Right cardiac atrium (tissue), 5 donors: ENCODE results near the gene PRR5L. TPM values are rescaled to one million over a fixed set of nuclear protein-coding genes. Genes with fewer than 3 reads are reported as not detected.

ENCODE experiments used
- ATAC-seq, 2 donors: fragments of 200-7000 bp; cut with Tn5 transposase; one replicate each; pipeline versions ENCODE4 v1.8.0 to v1.9.1; 2020; ENCODE audit warnings: moderate library complexity in 2 of 2, mild to moderate bottlenecking in 1 of 2
- DNase-seq, 3 donors: peaks; one replicate each; pipeline ENCODE4 v3.0.0-alpha.2; 2020
- H3K27ac ChIP-seq: one replicate; pipeline ENCODE4 v1.5.1; 2013; ENCODE audit warnings: mild to moderate bottlenecking, low read length, control low read depth, moderate library complexity
- H3K27me3 ChIP-seq: one replicate; pipeline ENCODE4 v1.6.1; 2013; ENCODE audit not compliant: control insufficient read depth, insufficient read depth
- H3K4me1 ChIP-seq: one replicate; pipeline ENCODE4 v1.6.1; 2013; ENCODE audit warnings: low read length; ENCODE audit not compliant: control insufficient read depth, insufficient read depth
- H3K4me3 ChIP-seq: one replicate; pipeline ENCODE4 v1.5.1; 2013; ENCODE audit warnings: low read length, control low read depth
- H3K9me3 ChIP-seq: one replicate; pipeline ENCODE4 v1.6.1; 2013; ENCODE audit warnings: low read length; ENCODE audit not compliant: control insufficient read depth
- WGBS: extraction: QIAGEN DNeasy Blood & Tissue Kit; methylation state at CpG from one replicate; pipeline ENCODE4 v1.1.7; 2013; 5-methylcytosine and 5-hydroxymethylcytosine counted together
- intact Hi-C, 4 donors: fragments of 100-400 bp; cut with DNase I; formaldehyde crosslinking; loops; one replicate each; pipeline versions ENCODE4 v1.11.0 to v1.14.0; 2022 to 2023
- polyA plus RNA-seq: library from polyadenylated mRNA; stranded (reverse); fragments of 200-250 nt; gene quantifications from one replicate; pipeline ENCODE4 v1.2.3, GENCODE V29; 2013
- total RNA-seq, 4 donors: library from RNA; stranded (reverse); fragmentation: NEBNext Ultra II Directional; extraction: Animal tissue kit (Norgen Biotek cat#: 25700); gene quantifications; one replicate each; pipeline ENCODE4 v1.2.1, GENCODE V29; 2021
- donor health status: healthy with polysubstance abuse.
- donor health status: DM: no; HTN: yes; CAD: no.
- donor health status: DM: no; HTN: no; CAD: no.
- donor health status: DM: no; HTN: yes; CAD: no; lungs with severe emphysema.
- donor health status: DM: yes; HTN: yes; CAD: no.

PRR5L gene
- total and polyA plus RNA-seq, 5 donors: 0.52 to 5.0 (median 2.4) TPM

- 54% methylated on average over 5 of the region's 5 CpGs for WGBS
- peaks cover 5% of the 10 kb centered on the region for H3K4me1 ChIP-seq
Measured at GRCh38 chr11:36405585-36406367, 109.7 kb downstream of the PRR5L start.

GRCh38 chr11:36407356-36407755, 111.3 kb downstream of the PRR5L start:
- Histone ChIP-seq H3K4me3 (no peak overlapping the region), H3K4me1 (peaks cover 10% of the 10 kb centered on the region), H3K9me3 (no peaks in the 10 kb centered on the region), H3K27ac (no peak overlapping the region), H3K27me3 (no peaks in the 10 kb centered on the region)
- intact Hi-C loops: no loop called here
- ATAC-seq (no peak), DNase-seq (no peak)

More at GRCh38 chr11:36405585-36406367, 109.7 kb downstream of the PRR5L start:
- Histone ChIP-seq H3K9me3 (no peaks in the 10 kb centered on the region), H3K27ac (no peak overlapping the region), H3K4me3 (no peak overlapping the region), H3K27me3 (no peaks in the 10 kb centered on the region)
- DNase-seq (no peak), ATAC-seq (no peak)
- intact Hi-C loops: no loop called here

GRCh38 chr11:36408498-36409136, 112.5 kb downstream of the PRR5L start:
- WGBS: 49% methylated on average over 6 of the region's 6 CpGs
- Histone ChIP-seq H3K4me1 (peaks cover 10% of the 10 kb centered on the region), H3K9me3 (no peaks in the 10 kb centered on the region), H3K27ac (peak overlapping the region; percentile 28), H3K4me3 (no peak overlapping the region), H3K27me3 (no peaks in the 10 kb centered on the region)
- peak in 1 of 3 donors; percentile 60 for DNase-seq
- ATAC-seq: peak; percentile 39 to 90
- intact Hi-C loops: no loop called here

GRCh38 chr11:36409152-36409816, 113.2 kb downstream of the PRR5L start:
- WGBS: 29% methylated on average over 8 of the region's 8 CpGs
- Histone ChIP-seq H3K4me1 (peaks cover 10% of the 10 kb centered on the region), H3K4me3 (no peak overlapping the region), H3K27me3 (no peaks in the 10 kb centered on the region), H3K27ac (no peak overlapping the region), H3K9me3 (no peaks in the 10 kb centered on the region)
- DNase-seq (no peak), ATAC-seq (peak in 1 of 2 donors; percentile 79)
- intact Hi-C loops: no loop called here

GRCh38 chr11:36411202-36411640, 115.1 kb downstream of the PRR5L start:
- H3K27ac ChIP-seq: peak overlapping the region; percentile 19

GRCh38 chr11:36412781-36413383, 116.8 kb downstream of the PRR5L start:
- Histone ChIP-seq H3K4me1 (peaks cover 10% of the 10 kb centered on the region), H3K27ac (no peak overlapping the region)
- intact Hi-C loops: no loop called here

More at GRCh38 chr11:36411202-36411640, 115.1 kb downstream of the PRR5L start:
- ATAC-seq: peak; percentile 70 to 71
- Histone ChIP-seq H3K27me3 (no peaks in the 10 kb centered on the region), H3K9me3 (no peaks in the 10 kb centered on the region), H3K4me1 (peaks cover 10% of the 10 kb centered on the region), H3K4me3 (no peak overlapping the region)
- 66% methylated on average over 9 of the region's 9 CpGs for whole genome bisulfite sequencing
- peak in 2 of 3 donors; percentile 55 to 60 for DNase-seq
- intact Hi-C loops: no loop called here

GRCh38 chr11:36417154-36417553, 121.1 kb downstream of the PRR5L start:
- no peaks in the 10 kb centered on the region for H3K27me3 ChIP-seq
- H3K4me1 ChIP-seq: no peaks in the 10 kb centered on the region
- no peak for ATAC-seq
- intact Hi-C loops: no loop called here
- no peaks in the 10 kb centered on the region for H3K9me3 ChIP-seq
- no peak overlapping the region for H3K27ac ChIP-seq
- DNase-seq: no peak
- WGBS: 89% methylated on average over 5 of the region's 5 CpGs
- no peak overlapping the region for H3K4me3 ChIP-seq

More at GRCh38 chr11:36412781-36413383, 116.8 kb downstream of the PRR5L start:
- WGBS: 84% methylated on average over 2 of the region's 2 CpGs
- DNase-seq (no peak), ATAC-seq (no peak)
- Histone ChIP-seq H3K9me3 (no peaks in the 10 kb centered on the region), H3K4me3 (no peak overlapping the region), H3K27me3 (no peaks in the 10 kb centered on the region)

- ATAC-seq: no peak
Measured at GRCh38 chr11:36419791-36420424, 123.8 kb downstream of the PRR5L start.

GRCh38 chr11:36421546-36422155, 125.6 kb downstream of the PRR5L start:
- no peak overlapping the region for H3K27ac ChIP-seq
- H3K4me1 ChIP-seq: no peaks in the 10 kb centered on the region
- WGBS: 77% methylated on average over 6 of the region's 6 CpGs

More at GRCh38 chr11:36419791-36420424, 123.8 kb downstream of the PRR5L start:
- Histone ChIP-seq H3K9me3 (no peaks in the 10 kb centered on the region), H3K27ac (no peak overlapping the region), H3K4me3 (no peak overlapping the region), H3K27me3 (no peaks in the 10 kb centered on the region), H3K4me1 (no peaks in the 10 kb centered on the region)
- no peak for DNase-seq
- intact Hi-C loops: no loop called here
- WGBS: 78% methylated on average over 7 of the region's 7 CpGs

GRCh38 chr11:36425561-36426081, 129.5 kb downstream of the PRR5L start:
- Histone ChIP-seq H3K4me3 (no peak overlapping the region), H3K27ac (no peak overlapping the region), H3K27me3 (no peaks in the 10 kb centered on the region), H3K4me1 (no peaks in the 10 kb centered on the region), H3K9me3 (no peaks in the 10 kb centered on the region)
- intact Hi-C loops: no loop called here
- peak in 1 of 2 donors; percentile 22 for ATAC-seq
- 65% methylated on average over 6 of the region's 6 CpGs for WGBS
- DNase-seq: peak in 1 of 3 donors; percentile 47

More at GRCh38 chr11:36421546-36422155, 125.6 kb downstream of the PRR5L start:
- intact Hi-C loops: no loop called here
- no peak overlapping the region for H3K4me3 ChIP-seq
- no peaks in the 10 kb centered on the region for H3K9me3 ChIP-seq
- DNase-seq (no peak), ATAC-seq (no peak)
- no peaks in the 10 kb centered on the region for H3K27me3 ChIP-seq
